ENCODE results near the gene VANGL2. TPM values are rescaled to one million over a fixed set of nuclear protein-coding genes. Genes with fewer than 3 reads are reported as not detected.
A peak's percentile ranks its signal among the peaks of the same experiment; 100 is the strongest.
"Not testable (repeated sequence)": the region's sequence is repeated elsewhere in the genome, so short reads cannot be mapped to it uniquely, and the experiment has no call there.

The VANGL2 gene
- total RNA-seq, 2 experiments from 2014 or later: not detected

- H3K4me1 ChIP-seq (ENCODE audit: insufficient read depth, low read length): peaks cover 12% of the 10 kb centered on the region
- peaks cover 13% of the 10 kb centered on the region for H3K4me1 Mint-ChIP-seq (ENCODE audit: low read depth)
- no peaks in the 10 kb centered on the region for H3K9me3 Mint-ChIP-seq
- no peak overlapping the region for H3K27ac ChIP-seq (ENCODE audit: low read depth in 1 of 2, low read length in 2 of 2)
- H3K27me3 ChIP-seq (ENCODE audit: control insufficient read depth in 1 of 2, insufficient read depth in 2 of 2, low read length in 2 of 2): no peaks in the 10 kb centered on the region
- no peaks in the 10 kb centered on the region for H3K36me3 Mint-ChIP-seq (ENCODE audit: low read depth)
- no peaks in the 10 kb centered on the region for H3K9me3 ChIP-seq (ENCODE audit: control insufficient read depth in 1 of 2, insufficient read depth in 1 of 2, low read length in 2 of 2)
- H3K4me3 Mint-ChIP-seq: peak overlapping the region; percentile 15
- POLR2A ChIA-PET: interaction anchor here (0.7 to 1.5 kb wide), 5 partner anchors 12 to 278 kb away, joined by 3 to 5 read pairs (median 3); partner anchors contain the start of gene IGSF8
- ATAC-seq (ENCODE audit: poor library complexity): peak; percentile 32
- TF ChIP-seq CTCF (IDR thresholded peaks at IDR 0.05): no peak
- intact Hi-C loops (cut with DNase I, micrococcal nuclease): loop anchor here (1.0 to 10.0 kb wide), 6 partner anchors 183 to 581 kb away; no protein-coding TSS in a partner anchor
- no peaks in the 10 kb centered on the region for H3K27me3 Mint-ChIP-seq
- no peak overlapping the region for H3K27ac Mint-ChIP-seq
- no peak overlapping the region for H3K4me3 ChIP-seq (ENCODE audit: low read length)
- no peaks in the 10 kb centered on the region for H3K36me3 ChIP-seq (ENCODE audit: insufficient read depth, low read length)
- DNase-seq: peak in 2 of 14 experiments; percentile 13 to 36
- CTCF ChIA-PET: interaction anchor here (1.1 to 2.6 kb wide), 4 partner anchors 13 to 275 kb away, joined by 3 to 8 read pairs (median 6); no protein-coding TSS in a partner anchor
Measured at GRCh38 chr1:160375788-160376524, 24.4 kb upstream of the VANGL2 start.

GRCh38 chr1:160376525-160377131, 23.7 kb upstream of the VANGL2 start:
- POLR2A ChIA-PET: interaction anchor here (0.7 to 1.5 kb wide), 6 partner anchors 13 to 278 kb away, joined by 3 to 5 read pairs (median 4); partner anchors contain the start of gene IGSF8
- H3K4me1 ChIP-seq (ENCODE audit: insufficient read depth, low read length): peaks cover 12% of the 10 kb centered on the region
- intact Hi-C loops (cut with DNase I, micrococcal nuclease): loop anchor here (1.0 to 10.0 kb wide), 6 partner anchors 183 to 582 kb away; no protein-coding TSS in a partner anchor
- ATAC-seq (ENCODE audit: poor library complexity) (peak; percentile 80), DNase-seq (peak in 4 of 14 experiments; percentile 37 to 74 (median 69))
- H3K27me3 ChIP-seq (ENCODE audit: control insufficient read depth in 1 of 2, insufficient read depth in 2 of 2, low read length in 2 of 2): no peaks in the 10 kb centered on the region
- H3K9me3 Mint-ChIP-seq: no peaks in the 10 kb centered on the region
- no peak overlapping the region for H3K4me3 ChIP-seq (ENCODE audit: low read length)
- H3K27ac ChIP-seq (ENCODE audit: low read depth in 1 of 2, low read length in 2 of 2): no peak overlapping the region
- no peaks in the 10 kb centered on the region for H3K9me3 ChIP-seq (ENCODE audit: control insufficient read depth in 1 of 2, insufficient read depth in 1 of 2, low read length in 2 of 2)
- CTCF ChIA-PET: interaction anchor here (1.0 to 2.6 kb wide), 5 partner anchors 14 to 275 kb away, joined by 3 to 8 read pairs (median 5); no protein-coding TSS in a partner anchor
- TF ChIP-seq CTCF (IDR thresholded peaks at IDR 0.05): peak; percentile 87
- H3K27ac Mint-ChIP-seq: no peak overlapping the region
- no peaks in the 10 kb centered on the region for H3K36me3 ChIP-seq (ENCODE audit: insufficient read depth, low read length)
- H3K36me3 Mint-ChIP-seq (ENCODE audit: low read depth): no peaks in the 10 kb centered on the region
- H3K4me1 Mint-ChIP-seq (ENCODE audit: low read depth): peaks cover 13% of the 10 kb centered on the region
- no peaks in the 10 kb centered on the region for H3K27me3 Mint-ChIP-seq
- H3K4me3 Mint-ChIP-seq: no peak overlapping the region

- DNase-seq (no peak), ATAC-seq (ENCODE audit: poor library complexity) (no peak)
- Mint-ChIP-seq H3K36me3 (ENCODE audit: low read depth) (no peaks in the 10 kb centered on the region), H3K4me1 (ENCODE audit: low read depth) (peaks cover 13% of the 10 kb centered on the region), H3K9me3 (no peaks in the 10 kb centered on the region), H3K4me3 (no peak overlapping the region), H3K27me3 (no peaks in the 10 kb centered on the region), H3K27ac (no peak overlapping the region)
- intact Hi-C loops (cut with DNase I, micrococcal nuclease): loop anchor here (2.0 to 10.0 kb wide), 5 partner anchors 185 to 583 kb away; no protein-coding TSS in a partner anchor
- Histone ChIP-seq H3K27me3 (ENCODE audit: control insufficient read depth in 1 of 2, insufficient read depth in 2 of 2, low read length in 2 of 2) (no peaks in the 10 kb centered on the region), H3K36me3 (ENCODE audit: insufficient read depth, low read length) (no peaks in the 10 kb centered on the region), H3K4me1 (ENCODE audit: insufficient read depth, low read length) (peaks cover 12% of the 10 kb centered on the region), H3K4me3 (ENCODE audit: low read length) (no peak overlapping the region), H3K27ac (ENCODE audit: low read depth in 1 of 2, low read length in 2 of 2) (no peak overlapping the region), H3K9me3 (ENCODE audit: control insufficient read depth in 1 of 2, insufficient read depth in 1 of 2, low read length in 2 of 2) (no peaks in the 10 kb centered on the region)
- ChIA-PET CTCF (interaction anchor here (1.0 to 2.6 kb wide), 3 partner anchors 23 to 229 kb away, joined by 4 to 8 read pairs (median 7); no protein-coding TSS in a partner anchor), POLR2A (interaction anchor here (1.0 to 1.5 kb wide), 4 partner anchors 9 to 229 kb away, joined by 3 to 5 read pairs (median 3); no protein-coding TSS in a partner anchor)
- no peak for TF ChIP-seq CTCF (IDR thresholded peaks at IDR 0.05)
Measured at GRCh38 chr1:160377585-160378206, 22.7 kb upstream of the VANGL2 start.

- POLR2A ChIA-PET: interaction anchor here (0.7 kb wide), 1 partner anchor 12 kb away, joined by 3 read pairs; no protein-coding TSS in a partner anchor
- H3K4me1 Mint-ChIP-seq (ENCODE audit: low read depth); ATAC-seq (ENCODE audit: poor library complexity); H3K4me3 ChIP-seq (ENCODE audit: low read length); CTCF ChIA-PET; H3K9me3 ChIP-seq (ENCODE audit: control insufficient read depth in 1 of 2, insufficient read depth in 1 of 2, low read length in 2 of 2); H3K9me3 Mint-ChIP-seq; H3K36me3 Mint-ChIP-seq (ENCODE audit: low read depth); H3K4me3 Mint-ChIP-seq; H3K27me3 ChIP-seq (ENCODE audit: control insufficient read depth in 1 of 2, insufficient read depth in 2 of 2, low read length in 2 of 2); intact Hi-C loops (cut with DNase I, micrococcal nuclease); H3K27ac ChIP-seq (ENCODE audit: low read depth in 1 of 2, low read length in 2 of 2); DNase-seq; H3K4me1 ChIP-seq (ENCODE audit: insufficient read depth, low read length); H3K36me3 ChIP-seq (ENCODE audit: insufficient read depth, low read length); H3K27ac Mint-ChIP-seq; H3K27me3 Mint-ChIP-seq: not testable (repeated sequence)
Measured at GRCh38 chr1:160384812-160385211, 15.6 kb upstream of the VANGL2 start.
